GM18517 (cell line): ENCODE results near the gene HGF.
"Not testable (repeated sequence)": the region's sequence is repeated elsewhere in the genome, so short reads cannot be mapped to it uniquely, and the experiment has no call there.

Experiments used
- ATAC-seq: cut with Tn5 transposase; IDR thresholded peaks from one replicate; pipeline ENCODE4 v1.9.1; 2021; ENCODE audit warnings: mild to moderate bottlenecking, moderate library complexity; ENCODE audit not compliant: unreplicated experiment

HGF gene

DNA sequence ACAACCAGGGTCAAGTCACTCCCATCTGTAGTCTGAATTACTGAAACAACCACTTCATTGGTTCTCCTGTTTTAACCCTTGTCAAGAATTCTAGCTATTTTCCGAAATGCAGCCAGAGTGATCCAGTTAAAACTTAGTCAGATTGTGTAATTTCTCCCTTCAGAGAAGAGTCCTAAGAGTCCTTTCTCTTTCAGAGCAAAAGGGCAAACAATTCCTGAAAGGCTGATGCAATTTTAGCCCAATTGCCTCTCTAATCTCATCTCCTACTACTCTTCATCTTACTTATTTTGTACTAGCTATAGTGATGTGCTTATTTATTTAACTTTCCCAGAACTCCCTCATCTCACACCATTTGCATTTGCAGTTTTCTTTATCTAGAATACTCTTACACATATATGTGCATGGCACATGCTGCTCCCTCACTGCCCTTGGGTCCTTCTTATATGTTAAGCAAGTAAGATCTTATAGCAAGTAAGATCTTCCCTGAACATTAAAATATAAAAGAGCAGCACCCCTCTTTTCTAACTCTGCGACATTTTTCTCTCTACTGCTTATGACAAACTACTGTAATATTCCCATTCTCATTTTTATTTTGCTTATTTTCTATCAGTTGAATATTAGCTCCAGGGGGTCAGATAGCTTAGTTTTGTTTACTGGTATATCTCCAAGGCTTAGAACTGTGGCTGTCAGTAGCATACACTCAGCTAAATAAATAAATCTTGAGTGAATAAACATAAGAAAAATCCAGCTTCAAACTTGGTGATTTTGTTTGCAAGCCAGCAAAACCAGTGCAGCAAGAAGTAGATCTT lies 44.6 kb downstream of the HGF start:
- no peak for ATAC-seq

DNA sequence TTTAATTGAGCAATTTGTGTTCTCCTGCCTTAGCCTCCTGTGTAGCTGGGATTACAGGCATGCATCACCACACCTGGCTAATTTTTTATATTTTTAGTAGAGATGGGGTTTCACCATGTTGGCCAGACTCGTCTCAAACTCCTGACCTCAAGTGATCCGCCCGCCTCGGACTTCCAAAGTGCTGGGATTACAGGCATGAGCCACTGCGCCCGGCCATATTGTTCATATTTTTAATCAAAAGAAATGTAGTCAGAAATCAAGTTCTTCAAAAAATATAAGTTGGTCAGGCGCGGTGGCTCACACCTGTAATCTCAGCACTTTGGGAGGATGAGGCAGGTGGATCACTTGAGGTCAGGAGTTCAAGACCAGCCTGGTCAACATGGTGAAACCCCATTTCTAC lies 47.6 kb downstream of the HGF start:
- ATAC-seq = not testable (repeated sequence)

DNA sequence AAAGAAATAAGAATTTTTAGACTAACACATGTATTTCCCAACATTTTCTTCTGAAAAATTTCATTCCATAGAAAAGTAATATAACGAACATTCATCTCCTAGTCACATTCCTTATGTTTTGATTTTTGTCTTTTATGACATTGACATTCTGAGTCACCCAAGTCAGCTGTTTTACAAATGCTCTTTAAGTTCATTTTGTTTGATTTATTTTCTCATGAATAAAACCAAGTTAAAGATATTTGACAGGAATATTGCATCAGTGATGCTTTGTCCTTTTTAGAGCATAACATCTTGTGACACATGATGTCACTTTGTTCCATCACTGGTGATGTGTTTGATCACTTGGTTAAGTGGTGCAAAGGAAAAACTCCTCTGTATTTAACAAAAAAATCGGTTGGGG lies 48.4 kb downstream of the HGF start:
- ATAC-seq = no peak

DNA sequence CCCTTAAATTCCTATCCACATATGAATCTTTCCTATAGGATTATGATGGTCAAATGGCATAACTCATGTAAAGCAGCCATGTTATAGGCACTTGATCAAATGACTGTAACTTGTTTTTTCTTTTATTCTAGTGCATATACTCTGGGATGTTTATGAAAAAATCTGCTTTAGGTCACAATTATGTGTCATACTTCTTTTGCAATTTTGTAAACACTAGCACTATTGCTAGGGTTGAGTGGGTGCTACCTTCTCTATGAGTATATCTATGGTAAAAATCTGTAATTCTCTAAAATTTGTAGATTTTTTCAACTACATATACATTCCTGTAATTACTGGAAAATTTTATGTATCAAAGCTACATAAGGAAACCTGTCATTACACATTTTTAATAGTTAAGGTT lies 50.0 kb downstream of the HGF start:
- ATAC-seq = no peak

DNA sequence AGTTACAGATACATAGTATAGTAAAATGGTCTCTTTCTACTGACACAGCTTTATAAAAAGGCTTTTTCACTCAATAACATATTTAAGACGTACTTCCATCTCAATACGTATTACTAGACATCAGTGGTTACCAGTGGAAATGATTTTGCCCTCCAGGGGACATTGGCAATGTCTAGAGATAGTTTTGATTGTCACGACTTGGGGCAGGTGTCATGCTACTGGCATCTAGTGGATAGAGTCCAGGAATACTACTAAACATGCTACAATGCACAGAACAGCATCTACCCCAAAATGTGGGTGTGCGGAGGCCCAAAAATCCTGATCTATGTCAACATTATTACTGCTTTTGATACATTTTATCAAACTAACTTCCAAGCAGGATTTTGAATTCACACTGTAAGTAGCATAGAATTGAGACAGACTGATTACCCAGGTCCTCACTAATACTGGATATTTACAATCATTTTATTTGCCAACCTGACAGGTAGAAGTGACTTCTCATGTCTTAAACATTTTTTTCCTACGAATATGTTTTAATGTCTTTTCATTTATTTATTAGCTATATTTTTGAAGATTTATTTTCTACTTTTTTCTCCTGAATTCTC lies 53.8 kb downstream of the HGF start:
- no peak for ATAC-seq

DNA sequence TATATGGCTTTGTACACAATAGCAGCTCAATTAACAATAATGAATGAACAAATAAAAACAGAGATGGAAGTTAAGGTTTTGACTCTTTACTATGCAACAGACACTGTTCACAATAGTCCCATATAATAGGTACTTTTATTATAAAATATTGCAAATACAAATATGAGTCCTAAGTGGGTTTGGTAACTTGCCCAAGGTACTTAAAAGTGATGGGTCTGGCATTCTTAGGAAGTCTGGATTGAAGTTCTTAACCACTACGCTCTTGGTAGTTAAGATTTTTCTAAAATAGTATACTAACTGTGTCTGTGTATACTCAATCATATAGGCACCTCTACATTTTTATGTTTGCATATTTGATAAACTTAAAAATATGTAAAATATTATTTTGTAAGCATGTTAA lies 55.5 kb downstream of the HGF start:
- ATAC-seq = no peak

DNA sequence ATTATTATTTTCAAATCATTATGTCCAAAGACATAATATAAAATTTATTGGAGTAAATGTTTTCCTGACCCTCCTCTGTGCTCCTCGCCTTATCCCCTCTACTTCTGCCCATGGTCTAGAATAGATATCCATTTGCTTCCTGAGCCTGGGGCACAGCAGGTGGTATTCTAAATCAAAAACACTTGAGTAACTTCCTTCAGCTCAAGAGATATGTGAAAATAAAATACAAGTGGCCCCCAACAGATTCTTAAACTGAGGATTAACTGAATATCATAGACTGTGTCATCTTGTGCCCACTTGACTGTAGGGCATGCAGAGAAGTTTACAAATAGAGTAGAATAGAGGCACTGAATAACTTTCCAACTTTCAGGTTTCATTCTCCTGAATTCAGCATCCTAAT lies 59.1 kb downstream of the HGF start:
- ATAC-seq = no peak

DNA sequence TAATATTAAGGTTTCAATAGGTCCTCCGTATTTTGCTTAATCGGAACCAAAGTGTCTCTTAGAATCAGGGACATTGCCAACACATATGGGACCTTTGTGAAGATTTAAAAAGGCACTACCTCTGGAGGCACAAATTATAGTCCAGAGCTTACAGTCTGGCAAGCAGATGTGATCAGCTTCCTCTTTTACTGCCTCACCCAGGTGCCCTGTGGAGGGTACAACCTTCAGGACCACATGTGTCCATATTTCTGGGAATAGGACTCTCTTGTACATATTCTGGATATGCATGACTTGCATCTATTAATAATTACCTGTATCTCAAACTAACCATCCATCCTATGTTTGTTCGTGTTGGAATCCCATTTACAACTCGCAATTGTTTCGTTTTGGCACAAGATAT lies 60.0 kb downstream of the HGF start:
- ATAC-seq = no peak

DNA sequence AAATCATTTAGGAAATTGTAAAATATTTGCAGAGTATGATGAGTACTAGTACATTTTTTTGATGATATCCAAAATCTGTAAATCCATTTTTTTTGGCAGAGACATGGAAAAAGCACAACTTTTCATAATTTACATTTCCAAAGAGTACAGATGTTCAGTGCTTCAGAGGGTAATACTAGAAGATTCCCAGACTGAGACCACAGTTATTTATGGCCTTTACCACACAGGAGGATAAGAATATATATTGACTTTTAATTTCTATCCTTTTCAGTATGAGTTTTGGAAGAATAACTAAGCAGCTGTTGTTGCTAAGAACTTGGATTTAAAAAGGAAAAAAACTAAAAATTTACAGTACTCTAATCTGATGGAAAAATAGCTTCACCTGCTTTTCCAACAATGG lies 61.9 kb downstream of the HGF start:
- ATAC-seq = no peak

DNA sequence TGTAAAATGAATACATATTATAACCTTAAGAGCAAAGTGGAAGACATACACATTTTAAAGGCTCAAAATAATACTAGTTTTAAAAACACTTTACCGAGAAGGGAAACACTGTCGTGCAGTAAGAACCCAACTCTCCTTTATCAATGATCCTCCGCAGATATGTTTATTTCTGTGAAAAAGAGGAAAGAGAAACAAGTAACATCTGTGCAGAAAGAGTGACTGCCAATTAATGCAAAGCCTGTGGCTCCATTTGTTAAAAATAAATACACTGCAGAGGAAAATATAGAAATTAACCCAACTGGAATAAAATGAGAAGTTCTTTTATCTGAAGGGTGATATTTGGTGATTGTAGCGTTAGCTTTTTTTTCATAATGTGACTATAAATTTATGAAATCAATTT lies 62.7 kb downstream of the HGF start:
- no peak for ATAC-seq

DNA sequence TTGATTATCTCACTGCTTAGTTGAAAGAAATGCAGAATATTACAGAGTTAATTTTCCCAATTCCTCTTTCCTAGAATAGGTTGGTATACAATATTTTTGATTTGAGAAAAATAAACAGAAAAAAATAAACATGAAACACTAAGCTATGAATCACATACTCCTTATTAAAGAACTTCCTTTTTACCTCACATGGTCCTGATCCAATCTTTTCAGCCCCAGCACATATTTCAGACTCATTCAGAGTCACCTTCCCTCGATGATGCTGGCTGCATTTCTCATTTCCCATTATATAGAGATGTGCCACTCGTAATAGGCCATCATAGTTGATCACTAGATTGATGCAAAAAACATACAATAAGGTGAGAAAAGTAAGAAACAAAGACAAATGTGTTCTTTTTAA lies 64.6 kb downstream of the HGF start:
- ATAC-seq = no peak

DNA sequence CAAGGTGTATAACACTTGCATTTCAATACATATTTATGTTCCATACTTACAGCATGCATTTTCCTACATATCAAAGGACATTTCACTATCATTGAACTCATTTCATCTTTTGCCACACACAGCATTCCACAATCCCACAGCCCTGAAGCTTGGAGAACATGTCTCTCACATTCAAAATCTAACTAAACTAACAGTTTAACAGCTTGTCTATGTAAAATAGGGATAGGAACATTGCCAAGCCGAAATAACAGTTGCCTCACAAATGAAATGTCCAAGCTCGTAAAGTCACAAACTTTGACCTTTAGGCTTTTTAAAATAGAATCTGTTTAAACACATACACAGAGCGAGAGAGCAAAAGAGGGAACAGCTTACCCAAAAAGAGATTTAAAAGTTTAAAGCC lies 65.3 kb downstream of the HGF start:
- no peak for ATAC-seq

DNA sequence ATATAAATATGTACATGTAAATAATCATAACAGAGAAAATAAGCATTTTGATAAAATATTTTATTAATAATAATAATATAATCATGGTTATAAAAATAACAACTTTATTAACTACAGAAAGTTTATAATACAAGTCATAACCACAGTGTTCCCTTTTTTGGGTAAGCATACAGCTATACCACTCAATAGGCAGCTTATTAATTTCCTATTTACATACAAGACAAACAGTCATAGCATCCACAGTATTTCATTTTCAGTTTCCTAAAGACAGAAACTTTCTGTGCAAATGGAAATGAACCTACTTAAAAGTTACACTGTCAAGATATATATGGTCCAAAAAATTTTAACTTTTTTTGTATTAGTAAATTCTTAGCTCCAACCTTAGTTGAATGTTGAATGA lies 70.9 kb downstream of the HGF start:
- ATAC-seq = no peak

DNA sequence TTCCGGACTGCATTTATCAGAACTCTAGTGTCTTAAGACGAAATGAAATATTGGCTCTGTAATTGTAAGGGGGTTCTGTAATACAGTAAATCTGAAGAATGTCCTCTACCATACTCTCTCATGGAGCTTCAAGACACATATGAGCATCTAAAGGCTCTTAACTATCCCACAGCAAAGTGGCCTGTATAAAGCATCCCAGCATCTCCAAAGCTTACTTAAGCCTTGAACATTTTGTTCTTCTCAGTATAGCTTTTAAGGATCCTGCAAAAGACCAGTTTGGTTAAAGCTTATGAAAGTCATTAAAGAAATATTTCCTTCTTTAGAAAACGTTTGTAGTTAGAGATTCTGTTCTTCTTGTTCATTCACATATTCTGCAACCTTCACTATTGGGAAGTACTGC lies 75.1 kb downstream of the HGF start:
- ATAC-seq = no peak

DNA sequence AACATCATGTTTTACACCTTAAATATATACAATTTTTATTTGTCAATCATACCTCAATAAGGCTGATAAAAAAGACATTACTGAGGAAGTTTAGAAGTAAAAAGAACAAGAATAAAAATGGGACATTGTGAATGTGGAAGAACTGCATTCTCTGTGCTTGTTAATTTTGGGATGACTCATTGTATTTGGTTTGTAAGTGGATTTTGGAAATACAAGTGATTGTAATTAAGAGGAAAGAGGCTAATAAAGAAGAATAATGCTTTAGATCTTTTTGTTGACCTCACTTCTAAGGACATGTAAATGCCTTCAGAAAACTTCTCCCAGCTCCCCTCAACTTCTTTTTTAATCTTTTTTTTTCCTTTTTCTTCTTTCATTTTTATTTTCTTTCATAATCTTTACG lies 76.0 kb downstream of the HGF start:
- no peak for ATAC-seq

DNA sequence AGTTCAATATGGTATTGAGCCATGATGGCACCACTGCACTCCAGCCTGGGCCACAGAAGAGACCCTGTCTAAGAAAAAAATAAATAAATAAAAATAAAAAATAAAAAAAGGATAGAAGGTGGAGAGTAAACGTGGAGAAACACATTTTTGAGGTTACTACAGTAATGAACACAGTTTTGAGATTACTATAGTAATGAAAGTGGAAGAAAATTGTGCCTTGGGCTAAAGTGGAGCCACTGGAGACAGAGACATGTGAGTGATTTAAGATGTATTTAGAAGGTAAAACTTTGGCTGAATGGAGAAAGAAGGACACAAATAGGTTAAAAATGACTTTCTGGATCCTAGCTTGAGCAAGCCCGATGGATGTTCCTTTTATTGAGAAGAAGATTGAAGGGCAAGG lies 76.8 kb downstream of the HGF start:
- ATAC-seq = no peak

DNA sequence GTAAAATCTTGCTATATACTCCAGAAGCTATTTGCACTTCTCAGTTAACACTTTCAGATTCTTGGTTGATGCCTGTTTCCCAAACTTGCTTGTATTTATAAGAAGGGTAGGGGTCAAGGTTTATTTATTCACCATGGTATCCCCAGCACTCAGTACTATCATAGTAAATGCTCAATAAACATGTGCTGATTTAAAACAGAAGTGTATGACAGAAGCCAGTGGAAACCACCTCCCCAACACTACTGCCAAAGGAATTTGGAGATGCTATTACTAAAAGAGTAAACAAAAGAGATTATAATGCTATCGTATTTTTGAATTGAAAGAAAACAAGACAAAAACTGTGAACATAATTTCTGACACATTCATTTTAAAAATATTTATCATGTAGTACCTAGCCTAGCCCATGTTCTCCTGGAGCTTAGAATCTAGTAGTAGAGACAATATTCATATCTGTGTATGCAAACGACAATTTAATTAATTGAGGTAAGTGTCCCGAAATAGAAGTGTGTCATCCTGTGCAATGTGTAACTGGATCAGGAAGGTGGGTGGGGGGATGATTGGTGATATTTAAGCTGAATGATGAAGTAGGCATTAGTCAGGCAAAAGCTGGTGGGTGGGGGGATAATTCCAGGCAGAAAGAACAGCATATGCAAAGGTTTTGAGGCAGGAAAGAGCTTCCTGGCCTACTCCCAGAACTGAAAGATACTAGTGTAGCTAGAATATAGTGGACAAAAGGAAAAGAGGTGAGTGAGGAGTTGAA lies 77.5 kb downstream of the HGF start:
- ATAC-seq = no peak

DNA sequence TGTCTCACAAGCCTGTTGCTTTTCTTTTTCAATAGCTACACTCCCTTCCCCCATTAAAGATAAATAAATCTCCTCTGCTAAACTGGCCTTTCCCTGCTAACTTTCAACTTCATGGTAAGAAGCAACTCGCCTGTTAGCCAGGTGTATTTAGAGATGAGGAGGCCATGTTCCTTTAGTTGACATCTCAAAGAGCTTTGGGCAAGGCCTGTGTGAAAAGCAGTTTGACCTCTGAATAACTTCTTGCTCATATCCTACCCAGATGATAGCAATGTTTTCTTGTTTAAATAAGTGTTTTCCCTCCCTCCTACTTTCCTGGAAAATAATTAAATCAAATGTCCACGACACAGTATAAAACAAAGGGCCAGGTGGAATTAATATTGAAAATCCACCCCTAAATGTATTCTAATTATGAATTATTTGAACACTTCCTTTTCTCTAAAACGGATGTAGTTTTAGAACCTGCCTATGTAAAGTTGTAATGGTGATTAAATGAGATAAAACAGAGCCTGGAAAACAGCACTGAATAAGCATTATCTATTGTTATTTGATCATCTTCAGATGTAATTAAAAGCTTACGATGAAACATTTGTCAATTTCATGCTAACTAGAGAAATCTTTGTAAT lies 78.5 kb downstream of the HGF start:
- no peak for ATAC-seq

DNA sequence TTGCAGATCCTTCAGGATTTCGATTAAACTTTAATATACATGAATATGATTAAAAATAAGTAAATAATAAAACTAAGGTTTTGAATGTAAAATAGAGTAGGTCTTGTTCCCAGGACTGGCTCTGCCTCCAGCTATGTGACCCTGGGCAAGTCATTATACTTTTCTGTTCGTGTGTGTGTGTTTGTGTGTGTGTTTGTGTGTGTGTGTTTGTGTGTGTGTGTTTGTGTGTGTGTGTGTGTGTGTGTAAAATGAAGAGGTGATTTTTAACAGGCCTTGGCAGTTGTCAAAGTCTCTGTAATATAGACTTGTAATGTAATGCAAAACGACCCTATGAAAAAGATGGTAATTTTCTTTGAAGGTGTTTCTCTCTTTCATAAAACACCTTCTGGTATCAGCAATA lies 79.2 kb downstream of the HGF start:
- ATAC-seq = no peak

DNA sequence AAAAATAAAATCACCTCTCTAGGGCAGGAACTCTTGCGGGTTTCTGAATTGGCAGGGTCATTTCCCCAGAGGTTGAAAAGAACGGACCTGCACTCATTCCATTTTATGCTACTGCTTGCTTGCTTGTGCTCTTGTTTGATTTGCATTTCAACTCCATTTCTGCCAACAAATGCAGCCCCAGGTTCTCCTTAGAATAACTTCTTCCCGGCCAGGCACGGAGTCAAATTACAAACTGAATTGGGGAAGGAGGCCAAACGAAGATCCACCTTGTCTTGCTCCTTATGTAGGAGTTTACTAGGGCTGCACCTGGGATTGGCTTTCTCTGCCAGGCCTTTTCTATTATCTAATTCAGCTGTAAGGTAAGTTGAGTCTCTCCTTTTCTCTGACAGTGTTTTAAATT lies 79.6 kb downstream of the HGF start:
- ATAC-seq = no peak

DNA sequence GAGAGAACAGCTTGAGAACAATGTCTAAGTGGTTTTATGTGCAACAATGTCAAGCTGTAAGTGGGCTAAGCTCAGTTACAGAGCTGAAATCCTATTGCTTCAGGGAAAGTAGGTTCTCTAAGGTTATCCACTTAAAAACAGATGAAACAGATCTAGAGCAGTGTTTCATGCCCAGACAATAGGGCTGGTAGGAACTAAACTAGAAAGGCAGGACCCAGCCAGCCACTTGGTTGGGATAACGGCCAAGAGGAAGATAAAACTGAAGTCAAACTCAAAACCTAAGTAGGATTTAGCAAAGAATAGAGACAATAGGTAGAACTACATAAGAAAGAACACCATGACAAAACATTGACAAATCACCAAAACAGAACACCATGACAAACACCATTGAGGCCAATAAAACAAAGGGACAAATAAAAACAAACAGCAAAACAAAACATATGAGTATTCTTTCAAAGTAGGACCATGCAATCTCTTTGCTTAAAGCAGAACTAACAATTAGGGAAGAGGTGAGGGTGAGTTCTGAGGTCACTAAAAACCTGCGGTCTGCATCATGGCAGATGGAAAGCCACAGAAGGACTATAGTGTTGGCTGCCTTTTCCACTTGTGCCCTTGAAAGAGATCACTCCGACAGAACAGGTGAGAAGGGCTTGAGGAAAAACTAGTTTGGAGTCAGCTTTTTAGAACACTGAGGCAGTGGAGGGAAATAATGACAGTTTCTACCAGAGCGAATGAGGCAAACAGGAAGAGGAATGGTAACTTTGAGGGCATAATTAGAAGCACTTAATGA lies 81.0 kb downstream of the HGF start:
- ATAC-seq = no peak
